SK-N-SH (cell line): ENCODE results near the gene MOGAT3. TPM values are rescaled to one million over a fixed set of nuclear protein-coding genes. Genes with fewer than 3 reads are reported as not detected.

ENCODE experiments used
- CTCF ChIA-PET: fragments of 300-600, 350-600 bp; formaldehyde crosslinking; extraction: SDS; loops from one replicate; lab custom pipeline; 2021; lab: Yijun Ruan, JAX
- POLR2A ChIA-PET: fragments of 350-600 bp; sonication (Branson Sonifier 250); formaldehyde crosslinking; extraction: SDS; loops from one replicate; lab custom pipeline; 2020; ENCODE audit warnings: antibody characterized with exemption, inconsistent platforms; lab: Yijun Ruan, JAX
- DNase-seq: peaks from one replicate; pipeline ENCODE4 v3.0.0; 2012
- H2AFZ ChIP-seq: fragments of 200-600 bp; sonication (generic); 2 replicates; pipeline ENCODE4 v1.8.1; 2016; ENCODE audit warnings: antibody characterized with exemption, mild to moderate bottlenecking, low read depth
- H3F3A ChIP-seq: fragments of 200-600 bp; sonication (generic); replicated peaks from 2 replicates; pipeline ENCODE3; 2016; ENCODE audit warnings: antibody characterized with exemption, mild to moderate bottlenecking; ENCODE audit not compliant: insufficient read depth
- H3K27ac ChIP-seq, 2 experiments: fragments of 200-500 bp in 1 of 2; fragments of 200-600 bp in 1 of 2; sonication (Bioruptor generic) in 1 of 2; sonication (generic), shearing (Covaris generic) in 1 of 2; 2 replicates each; pipeline versions ENCODE4 v1.5.1 to v1.6.1; 2014 to 2016; ENCODE audit warnings: low read depth in 2 of 2, inconsistent platforms in 1 of 2, low read length in 1 of 2, mild to moderate bottlenecking in 1 of 2, mixed read lengths in 1 of 2
- H3K27me3 ChIP-seq: fragments of 200-600 bp; sonication (generic), shearing (Covaris generic); 2 replicates; pipeline ENCODE4 v1.6.1; 2016; ENCODE audit warnings: mixed run types; ENCODE audit not compliant: insufficient read depth
- H3K36me3 ChIP-seq, 2 experiments: fragments of 200-500 bp in 1 of 2; fragments of 200-600 bp in 1 of 2; sonication (Bioruptor generic) in 1 of 2; sonication (generic) in 1 of 2; replicated peaks in 1 of 2; 2 replicates each; pipeline versions ENCODE3 to v1.5.1; 2014 to 2016; ENCODE audit warnings: low read length in 1 of 2, mild to moderate bottlenecking in 1 of 2; ENCODE audit not compliant: insufficient read depth in 2 of 2, control insufficient read depth in 1 of 2
- H3K4me1 ChIP-seq, 2 experiments: fragments of 200-500 bp in 1 of 2; fragments of 200-600 bp in 1 of 2; sonication (Bioruptor generic) in 1 of 2; sonication (generic), shearing (Covaris generic) in 1 of 2; 2 replicates each; pipeline versions ENCODE4 v1.5.1 to v1.6.1; 2014 to 2016; ENCODE audit warnings: low read depth in 1 of 2, low read length in 1 of 2, mixed run types in 1 of 2; ENCODE audit not compliant: insufficient read depth in 2 of 2, control insufficient read depth in 1 of 2
- H3K4me2 ChIP-seq: fragments of 200-600 bp; sonication (generic), shearing (Covaris generic); 2 replicates; pipeline ENCODE4 v1.6.1; 2017; ENCODE audit warnings: mixed run types
- H3K4me3 ChIP-seq, 2 experiments: fragments of 200-500 bp in 1 of 2; fragments of 200-600 bp in 1 of 2; sonication (Bioruptor generic) in 1 of 2; sonication (generic), shearing (Covaris generic) in 1 of 2; 2 replicates each; pipeline versions ENCODE4 v1.5.1 to v1.8.1; 2014 to 2016; ENCODE audit warnings: low read depth in 2 of 2, inconsistent platforms in 1 of 2, low read length in 1 of 2, mild to moderate bottlenecking in 1 of 2, mixed read lengths in 1 of 2, moderate library complexity in 1 of 2
- H3K79me2 ChIP-seq: fragments of 200-600 bp; sonication (generic); 2 replicates; pipeline ENCODE4 v1.8.1; 2017; ENCODE audit warnings: mild to moderate bottlenecking; ENCODE audit not compliant: insufficient read depth
- H3K9ac ChIP-seq: fragments of 200-600 bp; sonication (generic); 2 replicates; pipeline ENCODE4 v1.6.1; 2017; ENCODE audit warnings: mixed run types
- H3K9me2 ChIP-seq: fragments of 200-600 bp; sonication (generic); 2 replicates; pipeline ENCODE4 v1.6.1; 2017; ENCODE audit warnings: mixed run types
- H3K9me3 ChIP-seq: fragments of 200-600 bp; sonication (generic); 2 replicates; pipeline ENCODE4 v1.6.1; 2017; ENCODE audit warnings: mixed run types, mild to moderate bottlenecking, moderate library complexity
- H4K20me1 ChIP-seq: fragments of 200-600 bp; sonication (generic); 2 replicates; pipeline ENCODE4 v1.6.1; 2017; ENCODE audit warnings: mild to moderate bottlenecking, mixed run types; ENCODE audit not compliant: insufficient read depth
- ELF1 ChIP-seq: IDR thresholded peaks from 2 replicates; pipeline ENCODE4 v1.4.0; 2012
- GABPA ChIP-seq: IDR thresholded peaks from 2 replicates; pipeline ENCODE4 v1.4.0; 2012; ENCODE audit warnings: low read depth, mild to moderate bottlenecking
- JUND ChIP-seq: IDR thresholded peaks from 2 replicates; pipeline ENCODE4 v1.4.0; 2012
- MEF2A ChIP-seq: IDR thresholded peaks from 2 replicates; pipeline ENCODE4 v1.4.0; 2012; ENCODE audit warnings: low read depth, borderline replicate concordance
- NFIC ChIP-seq: IDR thresholded peaks from 2 replicates; pipeline ENCODE4 v1.4.0; 2012; ENCODE audit warnings: borderline replicate concordance
- RAD21 ChIP-seq: IDR thresholded peaks from 2 replicates; pipeline ENCODE4 v1.6.1; 2012; ENCODE audit warnings: mild to moderate bottlenecking, low read length
- RFX5 ChIP-seq: IDR thresholded peaks from 2 replicates; pipeline ENCODE4 v1.6.1; 2012; ENCODE audit warnings: mild to moderate bottlenecking, improper control_type of control experiment, low read length
- TAF1 ChIP-seq: IDR thresholded peaks from 2 replicates; pipeline ENCODE4 v1.6.1; 2012; ENCODE audit warnings: low read depth, mild to moderate bottlenecking, low read length, moderate library complexity, borderline replicate concordance
- WGBS: methylation state at CpG from one replicate; pipeline ENCODE4 v1.1.6; 2017; ENCODE audit warnings: low lambda C conversion rate; 5-methylcytosine and 5-hydroxymethylcytosine counted together
- polyA plus RNA-seq, 3 experiments: library from polyadenylated mRNA; depleted of rRNA; stranded (reverse); fragments of >200 nt; gene quantifications; 2 replicates each; pipeline ENCODE4 v1.2.3, GENCODE V29; 2012
- TF ChIP-seq, protein P1 (sequence below): IDR thresholded peaks from 2 replicates; pipeline ENCODE4 v1.4.0; 2012; ENCODE audit warnings: low read depth, borderline replicate concordance
- TF ChIP-seq, protein P2 (sequence below): IDR thresholded peaks from 2 replicates; pipeline ENCODE4 v1.4.0; 2012; ENCODE audit warnings: low read depth
- TF ChIP-seq, protein P3 (sequence below): fragments of 150-350 bp; IDR thresholded peaks from 2 replicates; pipeline ENCODE4 v1.6.1; 2016; ENCODE audit warnings: mild to moderate bottlenecking, low read depth, low read length
- TF ChIP-seq, protein P4 (sequence below): IDR thresholded peaks from 2 replicates; pipeline ENCODE4; 2012

MOGAT3 gene
- polyA plus RNA-seq, 1 of the 3 experiments (the other 2 are of a cell fraction) = not detected

DNA sequence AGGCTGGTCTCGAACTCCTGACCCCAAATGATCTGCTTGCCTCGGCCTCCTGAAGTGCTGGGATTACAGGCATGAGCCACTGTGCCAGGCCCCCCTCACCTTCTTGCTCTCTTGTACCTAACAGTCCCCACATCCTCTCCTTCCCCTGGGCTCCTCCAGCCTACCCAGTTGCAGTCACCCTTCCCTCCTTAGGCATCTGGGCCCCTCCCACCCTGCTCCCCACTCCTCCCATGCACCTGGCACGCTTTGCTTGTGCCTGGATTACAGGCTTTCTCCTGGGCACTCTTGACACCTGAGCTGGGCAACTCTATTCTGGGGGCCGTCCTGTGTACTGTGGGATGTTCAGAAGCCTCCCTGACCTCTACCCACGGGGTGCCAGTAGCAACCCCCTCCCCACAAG is 33.8 kb upstream of the MOGAT3 start (continued):
- TF ChIP-seq, protein P1, sequence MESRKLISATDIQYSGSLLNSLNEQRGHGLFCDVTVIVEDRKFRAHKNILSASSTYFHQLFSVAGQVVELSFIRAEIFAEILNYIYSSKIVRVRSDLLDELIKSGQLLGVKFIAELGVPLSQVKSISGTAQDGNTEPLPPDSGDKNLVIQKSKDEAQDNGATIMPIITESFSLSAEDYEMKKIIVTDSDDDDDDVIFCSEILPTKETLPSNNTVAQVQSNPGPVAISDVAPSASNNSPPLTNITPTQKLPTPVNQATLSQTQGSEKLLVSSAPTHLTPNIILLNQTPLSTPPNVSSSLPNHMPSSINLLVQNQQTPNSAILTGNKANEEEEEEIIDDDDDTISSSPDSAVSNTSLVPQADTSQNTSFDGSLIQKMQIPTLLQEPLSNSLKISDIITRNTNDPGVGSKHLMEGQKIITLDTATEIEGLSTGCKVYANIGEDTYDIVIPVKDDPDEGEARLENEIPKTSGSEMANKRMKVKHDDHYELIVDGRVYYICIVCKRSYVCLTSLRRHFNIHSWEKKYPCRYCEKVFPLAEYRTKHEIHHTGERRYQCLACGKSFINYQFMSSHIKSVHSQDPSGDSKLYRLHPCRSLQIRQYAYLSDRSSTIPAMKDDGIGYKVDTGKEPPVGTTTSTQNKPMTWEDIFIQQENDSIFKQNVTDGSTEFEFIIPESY = no peak

DNA sequence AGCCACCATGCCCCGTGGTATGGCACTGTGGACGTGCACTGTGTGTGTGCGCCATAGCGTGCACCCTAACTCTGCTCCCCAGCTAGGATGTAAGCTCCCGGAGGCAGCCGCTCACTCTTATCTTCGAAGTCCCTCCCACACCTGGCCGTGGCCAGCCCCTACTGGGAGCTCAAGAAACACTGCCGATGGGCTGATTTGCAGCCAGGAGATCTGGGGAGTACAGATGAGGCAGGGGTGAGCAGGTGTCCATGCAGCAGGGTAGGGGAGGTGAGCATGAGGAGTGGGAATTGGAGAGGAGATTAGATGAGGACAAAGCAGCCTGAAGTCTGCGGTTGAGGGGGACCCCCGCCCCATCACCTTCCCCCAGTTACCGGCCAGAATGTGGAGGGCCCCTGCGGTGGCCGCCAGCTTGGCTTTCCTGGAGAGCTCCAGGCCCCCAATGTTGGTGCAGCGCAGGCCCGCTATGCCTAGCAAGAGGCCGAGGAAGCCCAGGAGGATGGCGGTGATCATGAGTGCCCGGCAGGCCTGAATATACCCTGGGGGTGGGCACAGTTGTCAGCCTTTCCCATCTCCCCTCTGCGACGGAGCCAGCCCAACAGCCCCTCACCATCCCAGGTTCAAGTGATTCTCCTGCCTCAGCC is 33.2 kb upstream of the MOGAT3 start:
- peaks cover 6% of the 10 kb centered on the region for H3F3A ChIP-seq
- peaks cover 0 to 5% of the 10 kb centered on the region in 2 experiments; a peak in 1 of 4 replicates for H3K4me1 ChIP-seq
- ChIA-PET POLR2A (interaction anchor here (0.6 to 3.4 kb wide), 3 partner anchors 10 to 1034 kb away, joined by 3 to 15 read pairs (median 4); partner anchors contain the start of genes PLOD3 and ZNHIT1), CTCF (interaction anchor here (1.2 to 4.7 kb wide), 11 partner anchors 10 to 207 kb away, joined by 3 to 30 read pairs (median 5); partner anchors contain the start of genes PLOD3 and ZNHIT1)
- H2AFZ ChIP-seq = no peak overlapping the region
- H3K9me3 ChIP-seq = no peaks in the 10 kb centered on the region
- H3K9ac ChIP-seq = no peak overlapping the region
- no peak overlapping the region for H3K4me3 ChIP-seq
- TF ChIP-seq, protein P2, sequence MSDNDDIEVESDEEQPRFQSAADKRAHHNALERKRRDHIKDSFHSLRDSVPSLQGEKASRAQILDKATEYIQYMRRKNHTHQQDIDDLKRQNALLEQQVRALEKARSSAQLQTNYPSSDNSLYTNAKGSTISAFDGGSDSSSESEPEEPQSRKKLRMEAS = no peak
- no peak for TF ChIP-seq GABPA
- TF ChIP-seq, protein P3, sequence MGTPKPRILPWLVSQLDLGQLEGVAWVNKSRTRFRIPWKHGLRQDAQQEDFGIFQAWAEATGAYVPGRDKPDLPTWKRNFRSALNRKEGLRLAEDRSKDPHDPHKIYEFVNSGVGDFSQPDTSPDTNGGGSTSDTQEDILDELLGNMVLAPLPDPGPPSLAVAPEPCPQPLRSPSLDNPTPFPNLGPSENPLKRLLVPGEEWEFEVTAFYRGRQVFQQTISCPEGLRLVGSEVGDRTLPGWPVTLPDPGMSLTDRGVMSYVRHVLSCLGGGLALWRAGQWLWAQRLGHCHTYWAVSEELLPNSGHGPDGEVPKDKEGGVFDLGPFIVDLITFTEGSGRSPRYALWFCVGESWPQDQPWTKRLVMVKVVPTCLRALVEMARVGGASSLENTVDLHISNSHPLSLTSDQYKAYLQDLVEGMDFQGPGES = no peak
- TF ChIP-seq, protein P4, sequence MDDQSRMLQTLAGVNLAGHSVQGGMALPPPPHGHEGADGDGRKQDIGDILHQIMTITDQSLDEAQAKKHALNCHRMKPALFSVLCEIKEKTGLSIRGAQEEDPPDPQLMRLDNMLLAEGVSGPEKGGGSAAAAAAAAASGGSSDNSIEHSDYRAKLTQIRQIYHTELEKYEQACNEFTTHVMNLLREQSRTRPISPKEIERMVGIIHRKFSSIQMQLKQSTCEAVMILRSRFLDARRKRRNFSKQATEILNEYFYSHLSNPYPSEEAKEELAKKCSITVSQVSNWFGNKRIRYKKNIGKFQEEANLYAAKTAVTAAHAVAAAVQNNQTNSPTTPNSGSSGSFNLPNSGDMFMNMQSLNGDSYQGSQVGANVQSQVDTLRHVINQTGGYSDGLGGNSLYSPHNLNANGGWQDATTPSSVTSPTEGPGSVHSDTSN = no peak
- TF ChIP-seq TAF1 = no peak
- TF ChIP-seq RFX5 = no peak
- no peak for TF ChIP-seq MEF2A
- no peak for TF ChIP-seq RAD21
- TF ChIP-seq, protein P1 = no peak
- TF ChIP-seq NFIC = no peak
- TF ChIP-seq JUND = no peak
- no peak for TF ChIP-seq ELF1
- H3K36me3 ChIP-seq = peaks cover 11 to 30% of the 10 kb centered on the region in 2 experiments
- H3K27ac ChIP-seq = no peak overlapping the region
- WGBS = 95% methylated on average over 21 of the region's 21 CpGs
- H4K20me1 ChIP-seq = no peaks in the 10 kb centered on the region
- peak; percentile 33 for DNase-seq
- H3K9me2 ChIP-seq = no peaks in the 10 kb centered on the region
- H3K27me3 ChIP-seq = no peaks in the 10 kb centered on the region
- no peak overlapping the region for H3K4me2 ChIP-seq
- H3K79me2 ChIP-seq = no peaks in the 10 kb centered on the region
